Sigmoid colon (tissue), 4 donors: ENCODE results near the gene IP6K3.

ENCODE experiments used
- CTCF ChIP-seq, 4 experiments: fragments of 450-650 bp in 3 of 4; fragments of 200-600 bp in 1 of 4; IDR thresholded peaks; one replicate each; pipeline ENCODE4 v1.5.1; 2016 to 2019; ENCODE audit warnings: antibody characterized with exemption in 4 of 4, mild to moderate bottlenecking in 3 of 4, moderate library complexity in 2 of 4
- POLR2A ChIP-seq, 2 donors: fragments of 450-650 bp; IDR thresholded peaks; one replicate each; pipeline ENCODE4 v1.6.1; 2016; ENCODE audit warnings: antibody characterized with exemption in 2 of 2, mild to moderate bottlenecking in 2 of 2, moderate library complexity in 2 of 2
- POLR2AphosphoS5 ChIP-seq, 4 donors: sonication (generic); formaldehyde crosslinking; IDR thresholded peaks; one replicate each; pipeline ENCODE4 v1.6.1; 2017; ENCODE audit warnings: antibody characterized with exemption in 4 of 4

DNA sequence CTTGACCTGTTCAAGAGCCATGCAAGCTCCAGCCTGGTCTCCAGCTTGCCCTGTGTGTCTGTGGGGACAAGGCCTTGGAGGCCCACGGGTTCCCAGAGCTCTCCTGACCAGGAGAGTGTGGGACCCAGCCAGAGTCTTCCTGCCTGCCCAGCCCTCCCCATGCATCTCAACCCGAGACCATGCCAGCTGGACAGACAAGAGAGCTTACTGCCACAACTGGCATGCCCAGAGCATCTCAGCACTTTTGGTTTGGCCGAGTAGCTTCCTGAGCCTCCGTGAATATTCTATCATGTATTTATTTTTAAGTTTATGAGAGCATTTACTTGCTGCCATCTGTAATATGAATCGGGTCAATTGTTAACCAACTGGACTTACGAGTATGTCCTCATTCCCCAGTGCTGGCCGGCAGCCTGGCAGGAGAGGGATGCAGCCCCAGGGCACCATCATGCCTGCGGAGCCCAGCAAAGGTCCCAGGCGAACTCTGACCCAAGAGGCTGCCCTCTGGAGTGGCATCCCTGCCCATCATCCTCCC is 14.9 kb downstream of the IP6K3 start:
- TF ChIP-seq CTCF (IDR thresholded peaks at IDR 0.05) (no peak), POLR2A (IDR thresholded peaks at IDR 0.05) (no peak), POLR2AphosphoS5 (IDR thresholded peaks at IDR 0.05) (no peak)
